GM12878 (cell line): ENCODE measurements around the gene APBA1. TPM values are rescaled to one million over a fixed set of nuclear protein-coding genes. Genes with fewer than 3 reads are reported as not detected.

Experiments
- ATAC-seq: fragments of 200-7000 bp; cut with Tn5 transposase; 3 replicates; pipeline ENCODE4 v1.9.1; 2020; ENCODE audit warnings: mild to moderate bottlenecking, moderate library complexity
- BruUV-seq: library from RNA; stranded (reverse); fragments of 400-500 nt; replicated peaks from 2 replicates; lab custom pipeline; 2021; lab: Mats Ljungman, UMichigan
- CTCF ChIA-PET: fragments of 300-600 bp; sonication (Branson Sonifier 250); formaldehyde crosslinking; extraction: SDS; loops from one replicate; lab custom pipeline; 2021; ENCODE audit warnings: inconsistent platforms; lab: Yijun Ruan, JAX
- POLR2A ChIA-PET: fragments of 350-600 bp; formaldehyde crosslinking; extraction: SDS; loops from one replicate; lab custom pipeline; 2021; ENCODE audit warnings: inconsistent platforms; lab: Charles Lee
- RAD21 ChIA-PET: fragments of 300-600 bp; sonication (Branson Sonifier 250); formaldehyde crosslinking; loops from one replicate; lab custom pipeline; 2023; ENCODE audit warnings: antibody characterized with exemption; ENCODE audit not compliant: unreplicated experiment; lab: Charles Lee
- SMC1A ChIA-PET: fragments of 300-600 bp; sonication (Branson Sonifier 250); formaldehyde crosslinking; loops from one replicate; lab custom pipeline; 2023; ENCODE audit not compliant: unreplicated experiment, uncharacterized antibody; lab: Charles Lee
- DNase-seq: peaks from one replicate; pipeline ENCODE4 v3.0.0-alpha.2; 2011; ENCODE audit warnings: low read depth, low spot score
- FAIRE-seq: peaks from 3 replicates; lab custom pipeline; 2011; peaks lifted over from hg19 to GRCh38; lab: Jason Lieb, UNC
- H2AFZ ChIP-seq: 2 replicates; pipeline ENCODE4 v1.6.0; 2011; ENCODE audit warnings: low read depth, low read length, control low read depth; ENCODE audit not compliant: control insufficient read depth
- H3K27ac ChIP-seq: 2 replicates; pipeline ENCODE4 v1.5.1; 2011; ENCODE audit warnings: control low read depth; ENCODE audit not compliant: control insufficient read depth, insufficient read depth
- H3K27me3 ChIP-seq, 2 experiments: replicated peaks in 1 of 2; 2 replicates each; pipeline versions ENCODE4 v1.6.0 to v1.6.1; 2011; ENCODE audit warnings: low read length in 1 of 2; ENCODE audit not compliant: control insufficient read depth in 2 of 2, insufficient read depth in 2 of 2
- H3K36me3 ChIP-seq, 2 experiments: 2 replicates each; pipeline ENCODE4 v1.5.1; 2011; ENCODE audit warnings: low read length in 1 of 2; ENCODE audit not compliant: control insufficient read depth in 2 of 2, insufficient read depth in 2 of 2
- H3K4me1 ChIP-seq: 2 replicates; pipeline ENCODE4 v1.6.1; 2011; ENCODE audit warnings: mild to moderate bottlenecking, low read length, moderate library complexity, mixed read lengths; ENCODE audit not compliant: control insufficient read depth, insufficient read depth
- H3K4me2 ChIP-seq: 2 replicates; pipeline ENCODE4 v1.6.0; 2011; ENCODE audit warnings: control low read depth; ENCODE audit not compliant: control insufficient read depth, insufficient read depth
- H3K4me3 ChIP-seq: fragments of 200-600 bp; sonication (generic); 2 replicates; pipeline ENCODE4 v1.5.1; 2016
- H3K79me2 ChIP-seq: 2 replicates; pipeline ENCODE4 v1.6.0; 2011; ENCODE audit warnings: low read length; ENCODE audit not compliant: control insufficient read depth, insufficient read depth
- H3K9ac ChIP-seq: 2 replicates; pipeline ENCODE4 v1.8.0; 2011; ENCODE audit warnings: low read length, control low read depth, mixed read lengths; ENCODE audit not compliant: control insufficient read depth, insufficient read depth
- H3K9me3 ChIP-seq: replicated peaks from 3 replicates; pipeline ENCODE4 v1.5.1; 2011; ENCODE audit warnings: mild to moderate bottlenecking, low read length; ENCODE audit not compliant: control insufficient read depth, insufficient read depth
- H4K20me1 ChIP-seq: 2 replicates; pipeline ENCODE4 v1.6.0; 2011; ENCODE audit not compliant: control insufficient read depth, insufficient read depth
- ATF3 ChIP-seq: IDR thresholded peaks from 2 replicates; pipeline ENCODE4 v1.6.1; 2011; ENCODE audit warnings: low read depth, mild to moderate bottlenecking, low read length, moderate library complexity, borderline replicate concordance; ENCODE audit errors: extremely low read depth
- BCL3 ChIP-seq: IDR thresholded peaks from 2 replicates; pipeline ENCODE4 v1.6.1; 2011; ENCODE audit warnings: borderline replicate concordance, low read depth, mild to moderate bottlenecking, moderate library complexity, low read length; ENCODE audit not compliant: insufficient read depth, poor library complexity, severe bottlenecking
- EGR1 ChIP-seq, 2 experiments: IDR thresholded peaks; 1 replicate in 1 of 2; 2 replicates in 1 of 2; pipeline ENCODE4 v1.6.1; 2011 to 2012; ENCODE audit warnings: low read depth in 2 of 2, low read length in 2 of 2, borderline replicate concordance in 1 of 2, mild to moderate bottlenecking in 1 of 2, moderate library complexity in 1 of 2
- ESRRA ChIP-seq: IDR thresholded peaks from 2 replicates; pipeline ENCODE4 v1.6.1; 2012; ENCODE audit warnings: mild to moderate bottlenecking, low read length, improper control_type of control experiment
- KDM1A ChIP-seq: fragments of 200-600 bp; sonication (generic); IDR thresholded peaks from 2 replicates; pipeline ENCODE4 v1.6.1; 2016; ENCODE audit warnings: borderline replicate concordance
- NR2C1 ChIP-seq: fragments of 450-650 bp; IDR thresholded peaks from 2 replicates; pipeline ENCODE4 v1.6.1; 2017; ENCODE audit warnings: antibody characterized with exemption, mild to moderate bottlenecking, moderate library complexity
- NR2C2 ChIP-seq: IDR thresholded peaks from 2 replicates; pipeline ENCODE4 v1.6.1; 2011; ENCODE audit warnings: borderline replicate concordance, low read depth; ENCODE audit not compliant: control insufficient read depth, insufficient read length
- POLR2AphosphoS5 ChIP-seq: IDR thresholded peaks from 2 replicates; pipeline ENCODE4 v1.6.1; 2011; ENCODE audit warnings: mild to moderate bottlenecking, low read length, inconsistent platforms
- SPI1 ChIP-seq: IDR thresholded peaks from 2 replicates; pipeline ENCODE4 v1.6.1; 2011; ENCODE audit warnings: low read depth, mild to moderate bottlenecking, low read length, moderate library complexity, borderline replicate concordance; ENCODE audit not compliant: insufficient read depth
- SREBF2 ChIP-seq: IDR thresholded peaks from 2 replicates; pipeline ENCODE4 v1.6.1; 2012; ENCODE audit warnings: mild to moderate bottlenecking, low read length
- TCF3 ChIP-seq: IDR thresholded peaks from 2 replicates; pipeline ENCODE4 v1.6.1; 2012; ENCODE audit warnings: low read depth, mild to moderate bottlenecking, low read length, borderline replicate concordance; ENCODE audit not compliant: insufficient read depth
- WGBS: methylation state at CpG from one replicate; pipeline ENCODE4 v1.1.6; 2016; ENCODE audit warnings: low lambda C conversion rate; ENCODE audit not compliant: insufficient replicate concordance, insufficient coverage; ENCODE audit errors: missing lambda C conversion rate; 5-methylcytosine and 5-hydroxymethylcytosine counted together
- in situ Hi-C: fragments of 300-500 bp; cut with MboI; formaldehyde crosslinking; loops from 9 replicates; pipeline ENCODE4 v1.14.3; 2018; ENCODE audit warnings: mixed read lengths
- intact Hi-C: fragments of 100-400 bp; cut with micrococcal nuclease; formaldehyde crosslinking; loops from one replicate; pipeline ENCODE4 v1.14.2; 2022; ENCODE audit not compliant: unreplicated experiment
- polyA plus RNA-seq, 11 experiments: library from polyadenylated mRNA; depleted of rRNA in 4 of 11; unstranded in 6 of 11; stranded (reverse) in 5 of 11; fragments of >200 nt; fragmentation: Nextera tagmentation in 4 of 11; fragmentation: Illumina TruSeq in 1 of 11; extraction: Ambion mirVana in 4 of 11; extraction: Trizol in 1 of 11; gene quantifications; 1 replicate in 1 of 11; 2 replicates in 10 of 11; pipeline versions ENCODE4 v1.2.1 to v1.2.3, GENCODE V29; 2011 to 2016; ENCODE audit warnings: inconsistent platforms in 2 of 11, missing spikeins in 2 of 11, low read depth in 1 of 11
- total RNA-seq, 4 experiments: library from RNA; depleted of rRNA in 3 of 4; stranded (reverse); fragments of >200 nt in 3 of 4; fragmentation: Illumina TruSeq in 1 of 4; extraction: Trizol in 1 of 4; gene quantifications; 2 replicates each; pipeline versions ENCODE4 v1.2.1 to v1.2.3, GENCODE V29; 2013 to 2021
- TF ChIP-seq, protein P1 (sequence below): IDR thresholded peaks from 2 replicates; pipeline ENCODE4 v1.6.1; 2011; ENCODE audit warnings: borderline replicate concordance, low read depth, mild to moderate bottlenecking, moderate library complexity, mixed read lengths, low read length; ENCODE audit not compliant: insufficient read depth; ENCODE audit errors: extremely low read length
- TF ChIP-seq, protein P2 (sequence below): IDR thresholded peaks from 2 replicates; pipeline ENCODE4 v1.6.1; 2012; ENCODE audit warnings: low read depth, low read length, improper control_type of control experiment
- TF ChIP-seq, protein P3 (sequence below): fragments of 450-650 bp; IDR thresholded peaks from 2 replicates; pipeline ENCODE4 v1.6.1; 2017; ENCODE audit warnings: antibody characterized with exemption, mild to moderate bottlenecking, moderate library complexity
- TF ChIP-seq, protein P4 (sequence below), 3 experiments: IDR thresholded peaks in 2 of 3; conservative IDR thresholded peaks in 1 of 3; 2 replicates each; pipeline ENCODE4 v1.5.1; 2011; ENCODE audit warnings: low read depth in 3 of 3, low read length in 3 of 3, mild to moderate bottlenecking in 3 of 3, control low read depth in 2 of 3, moderate library complexity in 2 of 3, inconsistent platforms in 1 of 3, mixed read lengths in 1 of 3; ENCODE audit not compliant: control insufficient read depth in 2 of 3, insufficient read depth in 1 of 3; ENCODE audit errors: extremely low read depth in 1 of 3

Gene APBA1
- total and polyA plus RNA-seq, 10 of the 15 experiments (the other 5 are each of a cell fraction or from before 2014, with no cell fraction given) = 0.01 to 1.3 (median 0.05) TPM; not detected in 7

- no TSS peak for BruUV-seq
- Histone ChIP-seq H4K20me1 (no peaks in the 10 kb centered on the region), H3K36me3 (no peaks in the 10 kb centered on the region), H3K9me3 (no peaks in the 10 kb centered on the region), H3K4me1 (no peaks in the 10 kb centered on the region), H2AFZ (no peak overlapping the region), H3K4me2 (no peak overlapping the region), H3K4me3 (no peak overlapping the region), H3K27me3 (no peaks in the 10 kb centered on the region), H3K9ac (no peak overlapping the region), H3K27ac (no peak overlapping the region), H3K79me2 (no peaks in the 10 kb centered on the region)
- CTCF ChIA-PET = no interaction called here
- WGBS = 57% methylated on average over 3 of the region's 3 CpGs
- in situ Hi-C loops = no loop called here
- no peak for DNase-seq
- POLR2A ChIA-PET = no interaction called here
- intact Hi-C loops = no loop called here
- SMC1A ChIA-PET = no interaction called here
- RAD21 ChIA-PET = no interaction called here
- no peak for ATAC-seq
- no peak for FAIRE-seq
- TF ChIP-seq POLR2AphosphoS5 = no peak
- TF ChIP-seq ESRRA = no peak
- no peak for TF ChIP-seq BCL3
- TF ChIP-seq, protein P1, sequence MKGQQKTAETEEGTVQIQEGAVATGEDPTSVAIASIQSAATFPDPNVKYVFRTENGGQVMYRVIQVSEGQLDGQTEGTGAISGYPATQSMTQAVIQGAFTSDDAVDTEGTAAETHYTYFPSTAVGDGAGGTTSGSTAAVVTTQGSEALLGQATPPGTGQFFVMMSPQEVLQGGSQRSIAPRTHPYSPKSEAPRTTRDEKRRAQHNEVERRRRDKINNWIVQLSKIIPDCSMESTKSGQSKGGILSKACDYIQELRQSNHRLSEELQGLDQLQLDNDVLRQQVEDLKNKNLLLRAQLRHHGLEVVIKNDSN = no peak
- no peak for TF ChIP-seq NR2C2
- no peak for TF ChIP-seq SPI1
- TF ChIP-seq, protein P2, sequence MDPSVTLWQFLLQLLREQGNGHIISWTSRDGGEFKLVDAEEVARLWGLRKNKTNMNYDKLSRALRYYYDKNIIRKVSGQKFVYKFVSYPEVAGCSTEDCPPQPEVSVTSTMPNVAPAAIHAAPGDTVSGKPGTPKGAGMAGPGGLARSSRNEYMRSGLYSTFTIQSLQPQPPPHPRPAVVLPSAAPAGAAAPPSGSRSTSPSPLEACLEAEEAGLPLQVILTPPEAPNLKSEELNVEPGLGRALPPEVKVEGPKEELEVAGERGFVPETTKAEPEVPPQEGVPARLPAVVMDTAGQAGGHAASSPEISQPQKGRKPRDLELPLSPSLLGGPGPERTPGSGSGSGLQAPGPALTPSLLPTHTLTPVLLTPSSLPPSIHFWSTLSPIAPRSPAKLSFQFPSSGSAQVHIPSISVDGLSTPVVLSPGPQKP = no peak
- no peak for TF ChIP-seq TCF3
- no peak for TF ChIP-seq ATF3
- TF ChIP-seq, protein P3, sequence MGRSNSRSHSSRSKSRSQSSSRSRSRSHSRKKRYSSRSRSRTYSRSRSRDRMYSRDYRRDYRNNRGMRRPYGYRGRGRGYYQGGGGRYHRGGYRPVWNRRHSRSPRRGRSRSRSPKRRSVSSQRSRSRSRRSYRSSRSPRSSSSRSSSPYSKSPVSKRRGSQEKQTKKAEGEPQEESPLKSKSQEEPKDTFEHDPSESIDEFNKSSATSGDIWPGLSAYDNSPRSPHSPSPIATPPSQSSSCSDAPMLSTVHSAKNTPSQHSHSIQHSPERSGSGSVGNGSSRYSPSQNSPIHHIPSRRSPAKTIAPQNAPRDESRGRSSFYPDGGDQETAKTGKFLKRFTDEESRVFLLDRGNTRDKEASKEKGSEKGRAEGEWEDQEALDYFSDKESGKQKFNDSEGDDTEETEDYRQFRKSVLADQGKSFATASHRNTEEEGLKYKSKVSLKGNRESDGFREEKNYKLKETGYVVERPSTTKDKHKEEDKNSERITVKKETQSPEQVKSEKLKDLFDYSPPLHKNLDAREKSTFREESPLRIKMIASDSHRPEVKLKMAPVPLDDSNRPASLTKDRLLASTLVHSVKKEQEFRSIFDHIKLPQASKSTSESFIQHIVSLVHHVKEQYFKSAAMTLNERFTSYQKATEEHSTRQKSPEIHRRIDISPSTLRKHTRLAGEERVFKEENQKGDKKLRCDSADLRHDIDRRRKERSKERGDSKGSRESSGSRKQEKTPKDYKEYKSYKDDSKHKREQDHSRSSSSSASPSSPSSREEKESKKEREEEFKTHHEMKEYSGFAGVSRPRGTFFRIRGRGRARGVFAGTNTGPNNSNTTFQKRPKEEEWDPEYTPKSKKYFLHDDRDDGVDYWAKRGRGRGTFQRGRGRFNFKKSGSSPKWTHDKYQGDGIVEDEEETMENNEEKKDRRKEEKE = no peak
- TF ChIP-seq, protein P4, sequence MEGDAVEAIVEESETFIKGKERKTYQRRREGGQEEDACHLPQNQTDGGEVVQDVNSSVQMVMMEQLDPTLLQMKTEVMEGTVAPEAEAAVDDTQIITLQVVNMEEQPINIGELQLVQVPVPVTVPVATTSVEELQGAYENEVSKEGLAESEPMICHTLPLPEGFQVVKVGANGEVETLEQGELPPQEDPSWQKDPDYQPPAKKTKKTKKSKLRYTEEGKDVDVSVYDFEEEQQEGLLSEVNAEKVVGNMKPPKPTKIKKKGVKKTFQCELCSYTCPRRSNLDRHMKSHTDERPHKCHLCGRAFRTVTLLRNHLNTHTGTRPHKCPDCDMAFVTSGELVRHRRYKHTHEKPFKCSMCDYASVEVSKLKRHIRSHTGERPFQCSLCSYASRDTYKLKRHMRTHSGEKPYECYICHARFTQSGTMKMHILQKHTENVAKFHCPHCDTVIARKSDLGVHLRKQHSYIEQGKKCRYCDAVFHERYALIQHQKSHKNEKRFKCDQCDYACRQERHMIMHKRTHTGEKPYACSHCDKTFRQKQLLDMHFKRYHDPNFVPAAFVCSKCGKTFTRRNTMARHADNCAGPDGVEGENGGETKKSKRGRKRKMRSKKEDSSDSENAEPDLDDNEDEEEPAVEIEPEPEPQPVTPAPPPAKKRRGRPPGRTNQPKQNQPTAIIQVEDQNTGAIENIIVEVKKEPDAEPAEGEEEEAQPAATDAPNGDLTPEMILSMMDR (IDR thresholded peaks at IDR 0.05 in 2 of 3, conservative IDR thresholded peaks at IDR 0.05 in 1 of 3; ENCODE audit: control insufficient read depth in 2 of 3, extremely low read depth in 1 of 3, insufficient read depth in 1 of 3, low read depth in 3 of 3, low read length in 3 of 3) = no peak
- no peak for TF ChIP-seq EGR1 (IDR thresholded peaks at IDR 0.05; ENCODE audit: borderline replicate concordance in 1 of 2, low read depth in 2 of 2, low read length in 2 of 2)
- no peak for TF ChIP-seq SREBF2
- no peak for TF ChIP-seq NR2C1
- TF ChIP-seq KDM1A = no peak
These were observed 56.3 kb downstream of the APBA1 start for GRCh38 chr9:69615880-69616279.
